Measurements from ENCODE around the gene MIEF1.
"Not testable (repeated sequence)": the region's sequence is repeated elsewhere in the genome, so short reads cannot be mapped to it uniquely, and the experiment has no call there.

MIEF1 gene

DNA sequence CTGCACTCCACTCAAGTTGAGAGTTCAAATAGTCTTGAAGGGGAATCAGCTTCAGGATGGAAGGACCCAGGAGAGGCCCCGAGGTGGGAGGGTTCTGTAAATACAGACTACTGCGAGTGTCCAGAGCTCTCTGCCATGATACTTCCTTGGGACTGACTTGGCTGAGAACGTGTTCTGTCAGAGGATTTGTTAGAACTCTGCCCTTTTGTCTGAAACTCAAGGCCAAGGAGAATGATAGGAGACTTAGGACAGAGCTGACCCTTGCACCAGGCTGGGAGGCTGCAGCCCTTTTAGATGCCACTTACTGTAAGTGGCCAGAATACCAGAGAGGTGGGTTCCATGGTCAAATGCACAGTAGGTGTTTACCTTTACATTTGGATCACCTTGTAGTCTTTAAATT is 15.4 kb downstream of the MIEF1 start:
- no peak for DNase-seq

DNA sequence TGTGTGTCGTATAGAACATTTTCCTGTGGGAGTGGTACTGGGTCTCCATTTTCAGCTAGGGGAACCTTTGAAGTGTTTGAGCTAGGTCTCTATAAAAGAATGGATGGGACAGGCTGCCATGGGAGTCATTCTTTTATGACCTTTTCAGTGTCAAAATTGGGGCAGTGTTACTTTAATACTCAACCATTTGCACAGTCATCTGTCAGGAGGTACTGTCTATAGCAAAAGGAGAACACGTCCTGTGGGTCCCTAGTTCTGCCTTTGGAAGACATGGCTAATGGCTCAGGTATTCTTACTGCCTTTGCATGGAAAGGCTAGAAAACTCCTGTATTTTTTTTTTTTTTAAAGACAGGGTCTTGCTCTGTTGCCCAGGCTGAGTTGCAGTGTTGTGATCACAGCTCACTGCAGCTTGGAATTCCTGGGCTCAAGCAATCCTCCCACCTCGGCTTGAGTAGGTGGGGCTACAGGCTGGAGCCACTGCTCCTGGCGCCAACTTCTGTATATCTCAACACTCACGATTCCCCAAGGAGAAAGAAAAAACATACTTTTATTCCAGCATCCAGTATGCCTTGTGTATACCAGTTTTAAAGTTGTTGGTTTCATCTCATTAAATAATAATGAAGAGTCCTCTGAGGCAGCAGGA is 16.2 kb downstream of the MIEF1 start:
- no peak for DNase-seq

DNA sequence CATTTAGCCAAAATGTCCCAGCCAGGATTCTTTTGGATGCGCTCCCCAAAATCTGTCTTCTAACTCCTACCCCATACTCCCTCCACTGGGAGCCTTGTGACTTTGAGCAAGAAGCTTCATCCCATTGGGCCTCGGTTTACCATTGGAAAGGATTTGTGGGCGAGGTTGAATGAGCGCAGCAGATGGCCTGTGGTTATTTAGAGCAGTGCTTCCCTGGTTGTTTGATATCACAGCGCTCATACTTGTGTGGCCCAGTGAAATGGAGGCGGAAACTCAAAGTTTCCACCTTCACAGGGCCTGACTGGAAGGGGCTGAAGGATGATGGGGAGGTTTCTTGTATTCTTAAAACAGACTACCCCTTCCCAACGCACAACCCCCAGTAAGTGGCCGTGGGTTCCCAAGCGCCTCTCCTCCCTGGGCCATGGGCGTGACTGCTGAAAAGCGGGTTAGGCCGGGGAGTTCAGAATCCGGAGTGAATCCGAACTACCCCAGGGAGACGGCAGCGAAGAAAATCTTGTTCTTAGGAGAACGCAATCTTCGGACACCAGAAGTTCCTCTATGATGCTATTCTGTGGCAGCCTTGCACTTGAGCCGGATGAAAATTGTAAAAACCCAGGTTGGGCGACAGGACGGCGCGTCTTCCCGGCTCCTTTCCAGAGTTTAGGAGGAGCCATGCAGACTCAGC is 17.0 kb downstream of the MIEF1 start:
- peak; percentile 44 for DNase-seq

DNA sequence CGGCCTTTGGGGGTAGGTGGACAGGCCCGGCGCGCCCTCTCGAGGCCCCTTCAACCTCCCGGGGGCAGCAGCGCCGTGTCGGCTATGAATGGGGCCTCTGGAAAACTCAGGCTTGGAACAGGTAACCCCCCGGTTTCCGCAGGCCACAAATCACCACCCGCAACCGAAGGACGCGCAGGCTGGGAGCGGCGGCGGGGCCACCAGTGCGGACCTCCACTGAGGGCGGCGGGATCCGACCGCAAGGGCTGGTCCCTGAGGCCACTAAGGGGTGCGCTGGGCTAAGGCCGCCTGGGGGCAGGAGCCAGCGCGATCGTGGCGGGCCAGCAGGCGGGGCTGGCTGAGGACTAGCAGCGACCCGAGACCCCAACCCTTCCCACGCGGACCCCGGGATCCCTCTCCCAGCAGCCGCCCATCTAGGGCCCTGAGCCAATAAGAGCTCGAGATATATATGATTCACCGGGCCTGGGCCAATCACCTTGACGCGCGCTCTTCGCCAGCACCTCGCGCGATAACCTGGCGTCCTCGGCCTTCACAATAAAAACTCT is 17.7 kb downstream of the MIEF1 start:
- DNase-seq, result peak; percentile 98

DNA sequence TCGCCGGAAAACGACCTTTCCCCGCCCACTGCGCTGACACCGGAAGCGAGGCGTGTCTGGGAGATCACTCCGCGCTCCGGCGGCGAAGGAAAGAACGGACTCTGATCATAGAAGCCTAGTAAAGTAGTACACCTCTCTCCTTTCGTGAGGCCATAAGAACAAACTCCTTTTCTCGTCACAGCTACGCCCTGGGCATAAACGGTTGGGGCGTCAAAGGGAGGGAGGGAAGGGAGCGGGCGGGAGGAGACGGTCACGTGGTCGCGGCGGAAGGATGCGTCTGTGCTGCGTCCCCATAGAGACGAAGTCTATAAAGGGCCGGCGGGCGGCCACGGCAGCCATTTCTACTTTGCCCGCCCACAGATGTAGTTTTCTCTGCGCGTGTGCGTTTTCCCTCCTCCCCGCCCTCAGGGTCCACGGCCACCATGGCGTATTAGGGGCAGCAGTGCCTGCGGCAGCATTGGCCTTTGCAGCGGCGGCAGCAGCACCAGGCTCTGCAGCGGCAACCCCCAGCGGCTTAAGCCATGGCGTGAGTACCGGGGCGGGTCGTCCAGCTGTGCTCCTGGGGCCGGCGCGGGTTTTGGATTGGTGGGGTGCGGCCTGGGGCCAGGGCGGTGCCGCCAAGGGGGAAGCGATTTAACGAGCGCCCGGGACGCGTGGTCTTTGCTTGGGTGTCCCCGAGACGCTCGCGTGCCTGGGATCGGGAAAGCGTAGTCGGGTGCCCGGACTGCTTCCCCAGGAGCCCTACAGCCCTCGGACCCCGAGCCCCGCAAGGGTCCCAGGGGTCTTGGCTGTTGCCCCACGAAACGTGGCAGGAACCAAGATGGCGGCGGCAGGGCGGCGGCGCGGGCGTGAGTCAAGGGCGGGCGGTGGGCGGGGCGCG is 18.4 kb downstream of the MIEF1 start, which contains the start of gene ATF4:
ATF4 (plus strand) TSS at position 337 of the 880 bp plus-strand sequence. CDS start 884 bp downstream, outside the sequence.
- peak; percentile 81 for DNase-seq

DNA sequence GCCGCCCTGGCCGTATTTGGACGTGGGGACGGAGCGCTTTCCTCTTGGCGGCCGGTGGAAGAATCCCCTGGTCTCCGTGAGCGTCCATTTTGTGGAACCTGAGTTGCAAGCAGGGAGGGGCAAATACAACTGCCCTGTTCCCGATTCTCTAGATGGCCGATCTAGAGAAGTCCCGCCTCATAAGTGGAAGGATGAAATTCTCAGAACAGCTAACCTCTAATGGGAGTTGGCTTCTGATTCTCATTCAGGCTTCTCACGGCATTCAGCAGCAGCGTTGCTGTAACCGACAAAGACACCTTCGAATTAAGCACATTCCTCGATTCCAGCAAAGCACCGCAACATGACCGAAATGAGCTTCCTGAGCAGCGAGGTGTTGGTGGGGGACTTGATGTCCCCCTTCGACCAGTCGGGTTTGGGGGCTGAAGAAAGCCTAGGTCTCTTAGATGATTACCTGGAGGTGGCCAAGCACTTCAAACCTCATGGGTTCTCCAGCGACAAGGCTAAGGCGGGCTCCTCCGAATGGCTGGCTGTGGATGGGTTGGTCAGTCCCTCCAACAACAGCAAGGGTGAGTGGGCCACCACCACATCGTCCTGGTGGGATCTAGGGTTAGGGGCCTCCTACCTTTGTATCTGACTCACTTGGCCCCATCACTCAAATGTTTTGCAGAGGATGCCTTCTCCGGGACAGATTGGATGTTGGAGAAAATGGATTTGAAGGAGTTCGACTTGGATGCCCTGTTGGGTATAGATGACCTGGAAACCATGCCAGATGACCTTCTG is 19.2 kb downstream of the MIEF1 start:
- DNase-seq, result peak; percentile 38

DNA sequence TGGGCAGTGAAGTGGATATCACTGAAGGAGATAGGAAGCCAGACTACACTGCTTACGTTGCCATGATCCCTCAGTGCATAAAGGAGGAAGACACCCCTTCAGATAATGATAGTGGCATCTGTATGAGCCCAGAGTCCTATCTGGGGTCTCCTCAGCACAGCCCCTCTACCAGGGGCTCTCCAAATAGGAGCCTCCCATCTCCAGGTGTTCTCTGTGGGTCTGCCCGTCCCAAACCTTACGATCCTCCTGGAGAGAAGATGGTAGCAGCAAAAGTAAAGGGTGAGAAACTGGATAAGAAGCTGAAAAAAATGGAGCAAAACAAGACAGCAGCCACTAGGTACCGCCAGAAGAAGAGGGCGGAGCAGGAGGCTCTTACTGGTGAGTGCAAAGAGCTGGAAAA is 20.0 kb downstream of the MIEF1 start:
- DNase-seq, result not testable (repeated sequence)

DNA sequence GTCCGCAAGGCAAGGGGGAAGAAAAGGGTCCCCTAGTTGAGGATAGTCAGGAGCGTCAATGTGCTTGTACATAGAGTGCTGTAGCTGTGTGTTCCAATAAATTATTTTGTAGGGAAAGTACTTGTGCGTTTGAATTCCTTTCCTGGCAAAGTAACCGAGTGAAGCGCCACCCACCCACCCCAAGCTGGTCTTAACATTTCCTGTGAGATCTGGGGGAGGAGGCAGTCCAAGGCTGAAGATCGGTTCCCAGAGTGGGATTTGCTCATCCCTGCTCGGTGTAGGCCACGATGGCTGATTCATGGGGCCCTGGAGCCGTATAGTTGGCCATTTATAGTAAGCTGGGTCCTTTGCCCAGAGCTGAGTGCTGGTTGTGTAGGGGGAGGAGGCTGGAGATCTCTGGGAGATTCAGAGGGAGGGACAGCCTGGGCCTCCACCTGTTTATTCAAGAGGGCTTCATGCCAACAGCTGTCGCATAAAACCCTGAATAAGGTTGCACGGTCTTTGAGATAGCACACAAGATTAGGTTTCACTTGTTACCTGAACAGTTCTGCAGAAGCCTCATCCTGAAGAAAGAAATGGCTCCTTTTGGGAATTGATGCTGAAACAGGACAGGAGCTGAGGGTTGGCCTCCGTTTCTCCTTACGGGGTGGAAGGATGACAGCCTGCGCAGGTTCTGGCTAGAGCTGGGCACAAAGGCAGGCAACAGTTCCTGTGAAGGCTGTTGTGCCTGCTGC is 20.6 kb downstream of the MIEF1 start:
- peak; percentile 37 for DNase-seq

DNA sequence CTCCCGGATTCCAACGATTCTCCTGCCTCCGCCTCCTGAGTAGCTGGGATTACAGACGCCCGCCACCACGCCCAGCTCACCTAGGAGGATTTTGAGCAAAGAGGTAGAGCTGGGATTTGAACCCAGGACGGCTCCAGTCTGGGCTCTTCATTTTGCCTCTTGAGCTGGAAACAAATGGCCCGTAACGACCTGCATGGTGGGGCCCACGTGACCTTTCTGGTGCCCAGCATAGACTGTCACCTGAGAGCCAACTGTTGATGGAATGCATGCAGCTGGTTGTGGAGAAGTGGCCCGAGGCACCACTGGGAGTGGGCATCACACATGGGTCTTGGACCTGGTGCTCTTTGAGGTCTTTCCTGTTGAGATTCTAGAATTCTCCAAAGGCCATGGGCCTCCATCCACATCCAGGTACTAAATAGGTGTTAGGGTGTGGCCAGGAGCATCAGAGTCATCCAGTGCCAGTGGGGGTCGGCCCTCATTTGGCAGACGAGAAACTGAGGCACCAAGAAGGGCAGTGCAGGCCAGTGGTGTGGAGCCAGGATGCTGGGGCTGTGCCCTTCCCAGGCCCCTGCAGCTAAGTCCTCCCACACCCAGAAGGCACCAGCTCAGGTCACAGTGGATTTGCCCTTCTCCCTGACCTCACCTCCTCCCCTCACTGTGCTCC is 22.1 kb downstream of the MIEF1 start:
- DNase-seq, result no peak

DNA sequence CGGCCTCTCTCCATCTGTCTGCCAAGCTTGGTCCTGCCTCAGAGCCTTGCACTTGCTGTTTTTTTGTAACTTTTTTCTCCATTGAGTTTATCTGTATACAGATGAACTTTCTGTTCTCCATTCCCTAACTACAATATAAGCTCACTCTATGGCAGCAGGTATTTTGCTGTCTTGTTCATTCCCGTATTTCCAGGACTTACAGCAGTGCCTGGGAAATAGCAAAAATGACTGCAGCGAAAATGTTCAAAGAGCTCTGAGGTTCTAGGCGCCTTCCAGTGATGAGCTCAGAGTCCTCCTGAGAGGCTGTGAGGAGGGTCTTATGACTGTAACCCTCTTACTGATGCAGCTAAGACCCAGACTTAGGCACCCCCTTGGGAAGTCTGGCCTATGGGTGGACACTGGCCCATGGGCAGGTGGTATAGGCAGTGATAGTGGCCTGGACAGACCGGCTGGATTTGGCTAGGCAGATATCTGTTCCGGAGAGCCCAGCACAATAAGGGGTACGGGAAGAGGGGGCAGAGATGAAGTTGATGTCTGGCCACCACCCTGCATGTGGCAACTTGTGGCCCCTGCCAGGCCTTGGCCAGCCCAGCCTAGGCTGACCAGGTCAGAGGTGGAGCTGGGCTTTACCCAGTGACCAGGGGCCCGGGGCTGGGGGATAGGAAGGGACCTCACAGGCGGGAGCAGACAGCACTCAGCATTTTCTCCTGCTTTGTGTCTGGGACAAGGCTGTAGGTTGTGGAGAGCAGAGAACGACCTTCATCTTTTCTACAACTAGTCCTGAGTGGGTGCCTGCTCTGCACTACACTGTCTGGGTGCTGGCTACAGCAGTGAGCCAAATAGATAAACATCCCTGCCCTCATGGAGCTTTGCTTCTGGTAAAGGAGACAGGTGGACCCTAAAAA is 22.9 kb downstream of the MIEF1 start:
- no peak for DNase-seq

DNA sequence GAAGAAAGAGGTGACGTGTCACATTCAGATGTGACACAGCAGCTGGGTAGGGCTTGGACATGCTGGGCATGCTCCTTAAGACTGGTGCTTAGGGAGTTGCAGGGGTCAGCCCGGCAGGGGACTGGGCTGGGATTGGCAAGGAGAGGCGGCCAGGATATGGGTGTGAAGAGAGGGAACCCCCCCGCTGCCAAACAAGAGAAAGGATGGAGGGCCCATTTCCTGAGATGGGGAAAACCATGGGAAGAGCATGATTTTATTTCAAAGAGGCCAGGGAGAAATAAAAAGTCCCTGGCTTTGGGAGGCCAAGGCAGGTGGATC is 23.5 kb downstream of the MIEF1 start:
- no peak for DNase-seq

DNA sequence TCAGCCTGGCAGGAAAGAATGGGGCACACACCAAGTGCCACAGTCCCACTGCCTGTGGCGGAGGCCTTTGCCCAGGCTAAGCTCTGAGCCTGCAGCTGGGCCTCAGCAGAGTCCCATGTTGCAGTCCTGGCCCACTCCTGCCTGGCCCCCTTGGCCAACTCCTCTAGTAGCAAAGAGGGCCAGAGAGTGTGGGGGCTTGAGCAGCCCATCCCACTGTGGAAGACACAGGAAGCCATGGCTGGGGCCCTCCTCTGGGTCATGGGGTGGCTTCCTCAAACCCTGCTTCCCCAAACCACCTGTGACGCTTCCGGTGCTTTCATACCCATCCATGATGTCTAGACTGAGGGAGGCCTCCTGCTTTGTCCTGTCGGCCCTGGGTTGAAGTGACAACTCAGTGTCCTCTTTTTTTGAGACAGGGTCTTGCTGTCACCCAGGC is 24.7 kb downstream of the MIEF1 start:
- DNase-seq, result peak; percentile 37

DNA sequence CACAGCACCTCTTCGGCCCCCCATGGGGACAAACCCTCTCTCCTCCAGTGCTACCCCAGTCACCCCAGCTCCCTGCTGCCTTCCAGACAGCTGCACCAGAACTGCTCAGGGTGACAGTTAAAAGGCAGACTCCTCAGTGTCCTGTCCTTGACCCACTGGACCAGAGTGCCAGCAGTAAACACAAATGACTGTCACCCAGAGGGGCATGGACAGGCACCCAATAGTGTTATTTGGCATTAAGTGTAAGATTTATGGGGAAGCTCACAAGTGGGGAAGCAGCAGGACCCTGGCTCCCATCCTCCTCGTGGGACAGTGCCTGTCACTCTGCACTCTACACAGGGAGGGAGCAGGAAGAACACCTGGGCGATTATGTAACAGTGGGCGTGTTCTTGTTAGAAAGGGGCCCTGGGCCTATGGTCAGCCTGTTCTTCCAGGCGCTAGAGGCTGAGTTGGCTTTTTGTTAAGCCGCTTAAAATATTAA is 25.4 kb downstream of the MIEF1 start:
- DNase-seq, result no peak

DNA sequence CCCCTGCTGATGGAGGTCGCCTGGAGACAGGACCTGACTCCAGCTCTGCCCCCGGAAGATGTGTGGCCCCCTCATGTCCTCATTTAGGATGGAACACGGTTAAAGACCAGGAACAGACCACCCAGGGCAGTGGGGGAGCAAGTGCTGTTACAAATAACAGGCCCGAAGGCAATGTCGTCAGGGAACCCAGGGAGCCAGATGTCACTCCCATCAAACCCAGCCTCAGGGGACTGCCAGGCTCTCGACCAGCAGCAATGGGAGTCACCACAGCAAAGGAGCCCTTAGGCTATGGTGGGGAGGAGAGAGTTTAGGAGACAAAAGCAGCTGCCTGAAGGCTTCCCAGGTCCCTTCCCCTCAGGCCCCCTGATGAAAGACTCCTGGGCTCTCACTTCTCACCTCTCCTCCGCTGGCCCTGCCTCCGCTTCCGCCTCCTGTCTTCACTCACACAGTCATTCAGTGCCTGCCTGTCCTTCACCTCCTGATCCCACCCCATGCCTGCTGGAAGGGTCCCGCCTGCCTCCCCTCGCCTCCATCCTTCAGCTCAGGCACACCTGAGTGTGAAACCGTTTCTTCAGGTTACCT is 26.1 kb downstream of the MIEF1 start:
- no peak for DNase-seq

DNA sequence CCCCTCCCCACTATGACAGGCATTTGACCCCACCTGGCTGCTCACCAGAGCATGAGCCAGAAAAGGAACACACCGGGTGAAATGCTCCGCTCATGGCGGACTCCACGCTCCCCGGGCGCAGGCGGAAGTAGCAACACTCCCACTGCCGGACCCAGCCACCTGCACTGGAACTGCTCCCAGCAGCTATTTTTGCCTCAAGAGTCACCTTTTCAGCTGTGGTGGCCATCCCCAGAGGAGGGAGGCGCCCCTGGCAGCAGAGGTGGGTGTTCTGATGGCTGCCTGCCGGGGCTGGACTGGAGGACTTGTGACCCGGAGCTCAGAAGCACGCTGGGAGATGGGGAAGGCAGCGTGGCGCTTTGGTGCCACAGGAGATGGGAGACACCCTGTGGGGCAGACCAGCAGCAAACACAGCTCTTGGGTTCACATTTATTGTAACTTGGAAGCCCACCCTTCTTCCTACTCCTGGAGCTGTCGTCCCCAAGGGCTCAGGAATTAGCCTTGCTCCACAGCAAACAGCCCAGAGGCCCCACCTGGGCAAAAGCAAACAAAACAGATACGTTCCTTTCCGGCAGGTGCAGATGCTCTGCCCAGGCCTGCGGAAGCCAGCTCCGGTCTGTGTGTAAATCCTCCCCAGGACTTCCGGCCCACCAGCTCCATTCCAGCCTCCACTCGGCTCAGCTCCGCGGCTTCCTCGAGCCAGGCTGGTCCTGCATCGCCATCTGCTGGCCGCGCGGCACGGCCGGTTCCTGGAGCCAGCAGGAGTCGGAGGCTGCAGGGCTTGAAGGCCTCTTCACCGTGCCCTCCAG is 26.8 kb downstream of the MIEF1 start:
- peak; percentile 85 for DNase-seq

DNA sequence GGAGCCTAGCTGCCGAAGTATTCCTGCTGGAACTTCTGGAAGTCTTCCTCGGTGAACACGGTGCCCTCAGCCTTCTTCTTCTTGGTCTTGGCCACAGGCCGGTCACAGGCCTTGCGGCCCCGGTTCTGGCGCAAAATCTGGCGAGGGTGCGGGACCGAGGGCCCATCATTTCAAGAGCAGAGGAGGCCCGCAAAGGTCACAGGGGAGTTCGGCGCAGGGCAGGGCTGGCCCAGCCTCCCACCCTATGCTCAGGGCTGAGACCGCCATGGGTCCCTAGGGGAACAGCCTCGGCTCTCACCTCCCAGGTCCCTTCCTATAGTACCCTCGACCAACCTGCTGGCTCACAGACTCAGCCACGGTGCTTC is 27.4 kb downstream of the MIEF1 start:
- DNase-seq, result no peak

DNA sequence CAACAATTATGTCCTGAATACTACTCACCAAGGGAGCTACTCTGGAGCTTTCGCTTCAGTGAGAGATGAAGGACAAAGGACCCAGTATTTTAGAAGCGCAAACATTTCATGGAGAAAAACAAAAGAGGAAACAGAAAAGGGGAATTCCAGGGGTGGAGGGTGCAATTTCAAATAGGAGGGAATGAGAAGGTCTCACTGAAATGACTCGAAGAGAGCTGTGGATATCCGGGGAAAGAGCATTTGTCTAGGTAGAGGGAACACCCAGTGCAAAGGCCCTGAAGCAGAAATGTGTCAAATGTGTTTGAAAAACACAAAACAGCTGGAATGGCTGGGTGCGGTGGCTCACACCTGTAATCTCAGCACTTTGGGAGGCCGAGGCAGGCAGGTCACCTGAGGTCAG is 28.0 kb downstream of the MIEF1 start:
- no peak for DNase-seq

DNA sequence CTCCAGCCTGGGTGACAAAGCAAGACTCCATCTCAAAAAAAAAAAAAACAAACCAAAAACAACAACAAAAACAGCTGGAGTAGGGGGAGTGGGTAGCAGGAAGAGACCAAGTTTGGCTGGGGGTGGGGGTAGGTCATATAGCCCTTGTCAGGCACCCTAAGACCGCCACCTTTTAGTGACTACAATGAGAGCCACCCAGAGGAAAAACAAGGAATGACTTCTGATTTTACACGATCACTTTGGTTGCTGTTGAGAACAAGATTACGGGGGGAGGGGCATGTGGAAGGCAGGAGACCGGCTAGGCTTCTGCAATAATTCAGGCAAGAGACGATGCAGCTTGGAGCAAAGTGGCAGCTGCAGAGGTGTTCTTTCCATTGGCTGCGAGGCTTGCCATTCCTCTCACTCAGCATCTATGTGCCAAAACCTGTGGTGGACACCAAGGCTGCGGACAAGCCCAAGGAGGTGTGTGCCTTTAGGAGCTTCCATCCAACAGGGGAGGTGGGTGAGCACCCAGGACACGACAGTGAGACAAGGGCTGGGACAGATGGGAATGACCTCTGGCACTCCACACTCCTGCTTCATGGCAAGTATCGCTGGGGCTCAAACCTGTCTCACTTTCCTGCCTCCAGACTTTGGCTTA is 28.7 kb downstream of the MIEF1 start:
- peak; percentile 62 for DNase-seq

Measured in MV-4-11 (cell line).